GM18520 (cell line): ENCODE data around the gene PRSS12.
"Not testable (repeated sequence)": the region's sequence is repeated elsewhere in the genome, so short reads cannot be mapped to it uniquely, and the experiment has no call there.

Source experiments
- ATAC-seq: cut with Tn5 transposase; IDR thresholded peaks from one replicate; pipeline ENCODE4 v1.9.1; 2021; ENCODE audit not compliant: unreplicated experiment

Gene PRSS12

GRCh38 chr4:118327554-118328241 is 25.1 kb downstream of the PRSS12 start:
- no peak for ATAC-seq

GRCh38 chr4:118326585-118326984 is 26.2 kb downstream of the PRSS12 start:
- ATAC-seq = no peak

- ATAC-seq = no peak
Observed at GRCh38 chr4:118325431-118325830, 27.4 kb downstream of the PRSS12 start.

- no peak for ATAC-seq
Observed at GRCh38 chr4:118322831-118323502, 29.8 kb downstream of the PRSS12 start.

GRCh38 chr4:118318931-118319330 is 33.9 kb downstream of the PRSS12 start:
- ATAC-seq = no peak

GRCh38 chr4:118317691-118318090 is 35.1 kb downstream of the PRSS12 start:
- no peak for ATAC-seq

- ATAC-seq = no peak
Observed at GRCh38 chr4:118314221-118314620, 38.6 kb downstream of the PRSS12 start.

GRCh38 chr4:118313098-118313497 is 39.7 kb downstream of the PRSS12 start:
- no peak for ATAC-seq

- ATAC-seq = no peak
Observed at GRCh38 chr4:118308306-118309030, 44.3 kb downstream of the PRSS12 start.

GRCh38 chr4:118307643-118308042 is 45.2 kb downstream of the PRSS12 start:
- no peak for ATAC-seq

- not testable (repeated sequence) for ATAC-seq
Observed at GRCh38 chr4:118299619-118300018, 53.2 kb downstream of the PRSS12 start.

- no peak for ATAC-seq
Observed at GRCh38 chr4:118296729-118297128, 56.1 kb downstream of the PRSS12 start.

GRCh38 chr4:118290951-118291350 is 61.9 kb downstream of the PRSS12 start:
- ATAC-seq = no peak

GRCh38 chr4:118289794-118290193 is 63.0 kb downstream of the PRSS12 start:
- no peak for ATAC-seq

- no peak for ATAC-seq
Observed at GRCh38 chr4:118287711-118288451, 64.9 kb downstream of the PRSS12 start.

GRCh38 chr4:118286685-118287084 is 66.1 kb downstream of the PRSS12 start:
- no peak for ATAC-seq

- no peak for ATAC-seq
Observed at GRCh38 chr4:118285931-118286330, 66.9 kb downstream of the PRSS12 start.

- peak; percentile 39 for ATAC-seq
Observed at GRCh38 chr4:118284169-118284568, 68.6 kb downstream of the PRSS12 start.

- no peak for ATAC-seq
Observed at GRCh38 chr4:118282692-118283091, 70.1 kb downstream of the PRSS12 start.

- no peak for ATAC-seq
Observed at GRCh38 chr4:118281611-118282442, 71.0 kb downstream of the PRSS12 start.
